ENCODE data around the gene KIRREL3. TPM values are rescaled to one million over a fixed set of nuclear protein-coding genes. Genes with fewer than 3 reads are reported as not detected.

The KIRREL3 gene
- polyA plus RNA-seq, 1 donor (not counting 4 experiments of a cell fraction or from before 2014, with no cell fraction given) = 0.04 TPM

DNA sequence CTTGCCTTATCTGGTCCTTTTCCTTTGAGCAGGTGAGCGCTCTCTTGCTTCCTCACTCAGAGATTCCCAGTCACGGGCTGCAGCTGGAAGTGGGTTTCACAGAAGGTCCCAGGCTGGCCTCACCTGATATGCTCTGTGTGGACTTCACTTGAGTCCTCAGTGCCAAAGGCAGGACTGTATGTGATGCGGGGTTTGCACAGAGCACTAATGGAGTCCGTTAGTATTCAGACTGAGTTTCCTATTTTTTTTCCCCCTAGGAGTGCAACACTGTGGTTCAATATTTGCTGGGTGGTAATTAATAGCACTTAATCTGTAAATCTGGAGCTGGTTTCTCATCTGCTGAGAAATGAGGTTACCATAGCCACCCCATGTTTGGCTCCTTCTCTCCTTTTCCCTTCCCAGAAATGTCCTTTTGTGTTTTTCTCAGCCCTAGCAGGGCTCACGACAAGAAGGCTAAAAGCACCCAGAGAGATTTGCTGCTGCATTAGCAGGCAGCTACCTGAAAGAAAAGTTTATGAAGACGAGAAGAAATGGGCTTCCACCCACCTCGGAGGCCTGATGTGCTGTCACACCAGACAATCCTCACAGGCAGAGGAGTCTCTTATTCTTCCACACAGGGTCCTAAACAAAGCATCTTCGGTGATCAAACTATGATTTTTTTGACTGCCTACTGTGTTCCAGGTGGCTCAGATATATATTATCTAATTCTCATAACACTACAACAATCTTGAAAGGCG lies 262.1 kb downstream of the KIRREL3 start:
- Histone ChIP-seq H3K4me3 (ENCODE audit: control insufficient read depth in 2 of 3, extremely low read depth in 1 of 3, insufficient read depth in 2 of 3, low read depth in 1 of 3, low read length in 3 of 3) (no peak overlapping the region), H3K4me2 (ENCODE audit: control insufficient read depth, extremely low read depth, insufficient read depth, low read depth, low read length) (no peak overlapping the region), H4K20me1 (ENCODE audit: control insufficient read depth, extremely low read depth, insufficient read depth, low read length) (no peaks in the 10 kb centered on the region), H2AFZ (ENCODE audit: control insufficient read depth, low read length) (no peak overlapping the region), H3K4me1 (ENCODE audit: control insufficient read depth, extremely low read depth, insufficient read depth, low read length) (no peaks in the 10 kb centered on the region), H3K27ac (ENCODE audit: control insufficient read depth, insufficient read depth, low read length) (no peak overlapping the region), H3K79me2 (ENCODE audit: control insufficient read depth, insufficient read depth, low read length) (no peaks in the 10 kb centered on the region), H3K9me1 (ENCODE audit: control insufficient read depth, extremely low read depth, insufficient read depth, low read length) (no peaks in the 10 kb centered on the region), H3K9me3 (ENCODE audit: control insufficient read depth, low read depth, low read length) (no peaks in the 10 kb centered on the region), H3K27me3 (ENCODE audit: control insufficient read depth, extremely low read depth, insufficient read depth, low read length) (no peaks in the 10 kb centered on the region), H3K9ac (ENCODE audit: control insufficient read depth, extremely low read depth, insufficient read depth, low read length) (no peak overlapping the region), H3K36me3 (ENCODE audit: control insufficient read depth in 2 of 2, extremely low read depth in 1 of 2, insufficient read depth in 2 of 2, low read length in 2 of 2) (no peaks in the 10 kb centered on the region)
- dilution Hi-C loops (cut with MboI; ENCODE audit: extremely low pct_ligation_motif_present, low sequenced_read_pairs) = no loop called here
- DNase-seq (ENCODE audit: low read depth, low spot score) = no peak
- FAIRE-seq = no peak
- TF ChIP-seq EZH2 (IDR thresholded peaks at IDR 0.05; ENCODE audit: low read length) = no peak
- TF ChIP-seq, protein P1, sequence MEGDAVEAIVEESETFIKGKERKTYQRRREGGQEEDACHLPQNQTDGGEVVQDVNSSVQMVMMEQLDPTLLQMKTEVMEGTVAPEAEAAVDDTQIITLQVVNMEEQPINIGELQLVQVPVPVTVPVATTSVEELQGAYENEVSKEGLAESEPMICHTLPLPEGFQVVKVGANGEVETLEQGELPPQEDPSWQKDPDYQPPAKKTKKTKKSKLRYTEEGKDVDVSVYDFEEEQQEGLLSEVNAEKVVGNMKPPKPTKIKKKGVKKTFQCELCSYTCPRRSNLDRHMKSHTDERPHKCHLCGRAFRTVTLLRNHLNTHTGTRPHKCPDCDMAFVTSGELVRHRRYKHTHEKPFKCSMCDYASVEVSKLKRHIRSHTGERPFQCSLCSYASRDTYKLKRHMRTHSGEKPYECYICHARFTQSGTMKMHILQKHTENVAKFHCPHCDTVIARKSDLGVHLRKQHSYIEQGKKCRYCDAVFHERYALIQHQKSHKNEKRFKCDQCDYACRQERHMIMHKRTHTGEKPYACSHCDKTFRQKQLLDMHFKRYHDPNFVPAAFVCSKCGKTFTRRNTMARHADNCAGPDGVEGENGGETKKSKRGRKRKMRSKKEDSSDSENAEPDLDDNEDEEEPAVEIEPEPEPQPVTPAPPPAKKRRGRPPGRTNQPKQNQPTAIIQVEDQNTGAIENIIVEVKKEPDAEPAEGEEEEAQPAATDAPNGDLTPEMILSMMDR (optimal IDR thresholded peaks at IDR 0.05 in 1 of 3, IDR thresholded peaks at IDR 0.05 in 1 of 3, conservative IDR thresholded peaks at IDR 0.05 in 1 of 3; ENCODE audit: extremely low read depth in 1 of 3, insufficient read depth in 2 of 3, low read length in 3 of 3) = no peak

DNA sequence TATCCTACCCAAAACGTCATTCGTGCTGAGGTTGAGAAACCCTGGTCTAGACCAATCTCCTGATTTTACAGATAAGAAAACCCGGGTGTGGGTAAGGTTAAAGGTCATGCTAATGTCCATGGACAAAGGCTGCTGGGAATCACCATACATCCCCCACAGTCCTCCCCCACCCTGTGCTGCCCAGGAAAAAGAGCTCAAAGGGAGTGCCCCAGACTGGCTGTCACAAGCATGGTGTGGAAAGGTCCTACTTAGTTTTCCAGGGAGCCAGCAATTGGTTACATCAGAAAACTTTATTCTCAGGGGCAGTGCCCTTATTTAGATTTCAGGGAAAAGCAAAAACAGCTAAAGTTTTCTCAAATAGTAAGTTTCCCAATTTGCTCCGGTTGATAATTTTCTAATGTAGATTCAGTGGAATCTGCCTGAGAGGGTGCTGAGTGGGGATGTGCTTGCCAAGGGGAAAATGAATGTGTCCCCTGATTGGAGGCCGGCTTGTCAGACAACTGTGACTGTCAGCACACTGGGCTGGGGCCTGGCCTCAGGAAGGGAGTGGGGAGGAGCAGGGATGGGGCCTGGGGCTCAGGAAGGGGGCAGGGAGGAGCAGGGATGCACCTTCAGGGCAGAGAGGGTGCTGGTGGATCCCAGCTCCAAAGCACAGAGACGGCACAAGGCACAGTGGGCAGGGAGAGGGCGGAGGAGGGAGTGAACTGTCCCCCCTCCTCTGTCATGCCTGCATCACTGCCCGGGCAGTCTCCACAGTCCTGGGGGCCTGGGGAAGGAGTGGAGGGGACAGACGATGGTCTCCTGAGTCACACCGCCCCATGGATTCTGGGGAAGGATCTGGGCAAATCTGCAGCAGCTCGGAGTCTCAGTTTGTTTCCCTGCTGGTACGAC lies 263.6 kb downstream of the KIRREL3 start:
- Histone ChIP-seq H3K79me2 (ENCODE audit: control insufficient read depth, insufficient read depth, low read length) (no peaks in the 10 kb centered on the region), H3K4me2 (ENCODE audit: control insufficient read depth, extremely low read depth, insufficient read depth, low read depth, low read length) (no peak overlapping the region), H3K9ac (ENCODE audit: control insufficient read depth, extremely low read depth, insufficient read depth, low read length) (no peak overlapping the region), H3K36me3 (ENCODE audit: control insufficient read depth in 2 of 2, extremely low read depth in 1 of 2, insufficient read depth in 2 of 2, low read length in 2 of 2) (no peaks in the 10 kb centered on the region), H4K20me1 (ENCODE audit: control insufficient read depth, extremely low read depth, insufficient read depth, low read length) (no peaks in the 10 kb centered on the region), H3K27me3 (ENCODE audit: control insufficient read depth, extremely low read depth, insufficient read depth, low read length) (no peaks in the 10 kb centered on the region), H3K27ac (ENCODE audit: control insufficient read depth, insufficient read depth, low read length) (no peak overlapping the region), H3K9me3 (ENCODE audit: control insufficient read depth, low read depth, low read length) (no peaks in the 10 kb centered on the region), H3K9me1 (ENCODE audit: control insufficient read depth, extremely low read depth, insufficient read depth, low read length) (no peaks in the 10 kb centered on the region), H3K4me1 (ENCODE audit: control insufficient read depth, extremely low read depth, insufficient read depth, low read length) (no peaks in the 10 kb centered on the region), H2AFZ (ENCODE audit: control insufficient read depth, low read length) (no peak overlapping the region), H3K4me3 (ENCODE audit: control insufficient read depth in 2 of 3, extremely low read depth in 1 of 3, insufficient read depth in 2 of 3, low read depth in 1 of 3, low read length in 3 of 3) (no peak overlapping the region)
- dilution Hi-C loops (cut with MboI; ENCODE audit: extremely low pct_ligation_motif_present, low sequenced_read_pairs) = no loop called here
- FAIRE-seq (no peak), DNase-seq (ENCODE audit: low read depth, low spot score) (no peak)
- TF ChIP-seq, protein P1 (optimal IDR thresholded peaks at IDR 0.05 in 1 of 3, IDR thresholded peaks at IDR 0.05 in 1 of 3, conservative IDR thresholded peaks at IDR 0.05 in 1 of 3; ENCODE audit: extremely low read depth in 1 of 3, insufficient read depth in 2 of 3, low read length in 3 of 3) = no peak
- TF ChIP-seq EZH2 (IDR thresholded peaks at IDR 0.05; ENCODE audit: low read length) = no peak
